HG03175 (cell line): ENCODE measurements around the gene ZNF502.

Source experiments
- ATAC-seq: cut with Tn5 transposase; IDR thresholded peaks from one replicate; pipeline ENCODE4 v1.9.1; 2021; ENCODE audit warnings: mild to moderate bottlenecking, moderate library complexity; ENCODE audit not compliant: unreplicated experiment

ZNF502 gene

GRCh38 chr3:44764248-44764647 is 51.8 kb downstream of the ZNF502 start:
- no peak for ATAC-seq

- no peak for ATAC-seq
These were observed 59.1 kb downstream of the ZNF502 start for GRCh38 chr3:44771424-44772098.

GRCh38 chr3:44772099-44772442 is 59.6 kb downstream of the ZNF502 start:
- ATAC-seq: no peak
